NCI-H524 (cell line): ENCODE measurements around the gene ATP6V0E1.
"Not testable (repeated sequence)": the region's sequence is repeated elsewhere in the genome, so short reads cannot be mapped to it uniquely, and the experiment has no call there.

Experiments
- DNase-seq, 2 experiments: peaks; one replicate each; lab custom pipeline; 2025; lab: John Stamatoyannopoulos, UW

Gene ATP6V0E1

DNA sequence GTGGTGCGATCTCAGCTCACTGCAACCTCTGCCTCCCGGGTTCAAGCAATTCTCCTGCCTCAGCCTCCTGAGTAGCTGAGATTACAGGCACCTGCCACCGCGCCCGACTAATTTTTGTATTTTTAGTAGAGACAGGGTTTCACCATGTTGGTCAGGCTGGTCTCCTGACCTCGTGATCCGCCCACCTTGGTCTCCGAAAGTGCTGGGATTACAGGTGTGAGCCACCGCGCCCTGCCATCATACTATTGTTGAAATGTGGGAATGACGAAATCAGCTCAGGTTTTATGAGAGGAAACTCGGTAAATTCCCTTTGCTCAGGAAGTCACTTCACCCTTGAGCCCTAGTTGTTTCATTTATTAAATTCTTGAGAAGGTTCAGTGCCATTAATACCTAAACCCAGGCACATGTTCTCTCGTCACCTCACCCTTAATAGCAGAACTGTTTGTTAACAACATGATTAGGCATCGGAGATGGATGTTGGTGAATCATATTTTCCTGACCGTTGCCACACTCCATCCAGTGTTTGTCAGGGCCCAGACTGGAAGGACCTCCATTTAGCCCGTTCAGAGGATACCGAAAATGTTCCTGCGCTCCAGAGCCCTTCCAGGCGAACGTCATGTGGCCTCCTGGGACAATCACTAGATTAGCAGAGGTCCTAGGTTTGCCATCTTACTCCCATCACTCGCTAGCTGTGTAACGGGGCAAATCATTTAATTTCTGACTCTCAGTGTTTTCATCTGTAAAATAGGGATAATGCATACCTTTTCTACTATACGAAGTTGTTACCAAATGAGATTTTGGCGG is 52.5 kb downstream of the ATP6V0E1 start:
- no peak for DNase-seq

DNA sequence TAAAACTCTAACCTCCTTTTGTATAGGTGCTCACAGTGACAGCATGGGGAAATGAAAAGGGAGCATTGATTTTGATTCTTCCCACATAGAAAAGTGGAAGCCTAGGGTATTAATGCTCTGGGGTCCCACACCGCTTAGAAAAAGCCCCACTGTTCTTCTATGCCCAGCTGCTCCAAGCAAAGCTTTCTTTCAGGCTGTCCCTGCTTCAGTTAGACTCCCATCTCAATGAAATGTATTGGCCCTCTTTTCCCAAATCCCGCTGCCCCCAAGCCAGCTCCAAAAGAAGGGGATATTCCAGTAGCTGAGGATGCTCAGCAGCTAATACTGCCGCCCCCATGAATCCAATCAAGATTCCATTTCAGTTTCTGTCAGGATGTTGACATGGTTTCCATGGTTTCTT is 55.6 kb downstream of the ATP6V0E1 start:
- no peak for DNase-seq

DNA sequence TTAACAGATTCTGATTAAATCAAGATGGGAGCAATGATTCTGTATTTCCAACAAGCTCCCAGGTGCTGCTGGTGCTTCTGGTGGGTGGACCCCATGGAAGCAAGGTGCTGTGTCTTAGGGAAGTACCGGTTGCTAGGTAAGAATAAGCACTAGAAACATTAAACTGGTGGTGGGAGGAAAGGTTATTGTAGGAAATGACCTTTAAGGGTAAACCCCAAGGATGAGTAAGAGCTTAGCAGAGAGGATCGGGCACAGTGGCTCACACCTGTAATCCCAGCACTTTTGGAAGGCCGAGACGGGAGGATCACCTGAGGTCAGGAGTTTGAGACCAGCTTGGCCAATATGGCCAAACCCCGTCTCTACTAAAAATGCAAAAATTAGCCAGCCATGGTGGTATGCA is 56.4 kb downstream of the ATP6V0E1 start:
- no peak for DNase-seq

DNA sequence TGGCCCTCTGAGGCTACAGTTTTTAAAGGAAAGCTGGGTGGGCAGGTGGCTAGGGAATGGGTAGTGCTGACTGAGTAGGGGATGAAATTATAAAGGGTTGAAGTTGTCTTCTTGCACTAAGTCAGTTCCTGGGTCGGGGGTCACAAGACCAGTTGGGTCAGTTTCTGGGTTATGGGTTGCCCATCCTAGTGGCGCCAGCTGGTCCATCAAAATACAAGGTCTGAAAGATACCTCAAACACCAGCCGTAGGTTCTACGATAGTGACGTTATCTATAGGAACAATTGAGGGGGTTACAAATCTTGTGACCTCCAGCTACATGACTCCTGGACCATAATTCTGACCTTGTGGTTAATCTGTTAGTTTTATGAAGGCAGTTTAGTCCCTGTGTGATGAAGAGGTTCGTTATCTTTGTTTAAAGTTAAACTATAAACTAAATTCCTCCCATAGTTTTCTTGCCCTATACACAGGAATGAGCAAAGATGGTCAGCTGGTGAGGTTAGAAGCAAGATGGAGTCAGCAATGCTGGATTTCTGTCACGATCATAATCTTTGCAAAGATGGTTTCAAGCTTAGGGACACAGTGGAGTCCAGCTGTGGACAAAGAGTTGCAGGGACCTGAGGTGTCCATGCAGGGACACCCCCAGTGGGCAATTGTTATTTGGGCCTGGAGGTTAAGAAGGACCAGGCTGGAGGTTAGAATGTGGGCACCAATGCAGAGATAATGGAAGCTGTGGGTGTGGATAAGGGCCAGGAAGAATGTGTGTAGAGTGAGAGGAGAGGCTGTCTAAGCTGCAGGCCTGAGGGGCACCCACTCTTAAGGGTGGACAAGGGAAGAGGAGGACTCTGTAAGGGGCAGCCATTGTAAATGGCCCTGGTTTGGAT is 58.6 kb downstream of the ATP6V0E1 start:
- DNase-seq = no peak

DNA sequence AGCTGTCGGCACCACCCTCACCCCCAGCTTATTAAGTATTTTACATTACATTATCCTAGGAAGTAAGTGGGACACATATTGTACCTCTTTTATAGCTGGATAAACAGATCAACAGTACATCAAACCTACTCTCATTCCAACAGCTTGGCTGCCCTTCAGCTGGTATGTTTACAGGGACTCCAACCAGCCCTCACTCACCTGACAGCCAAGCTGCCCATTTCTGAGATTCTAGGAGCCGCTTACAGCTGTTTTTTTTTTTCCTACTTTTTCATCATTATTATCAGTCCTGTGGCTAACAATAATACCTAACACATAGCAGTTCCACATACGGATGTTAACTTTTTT is 59.2 kb downstream of the ATP6V0E1 start:
- no peak for DNase-seq

DNA sequence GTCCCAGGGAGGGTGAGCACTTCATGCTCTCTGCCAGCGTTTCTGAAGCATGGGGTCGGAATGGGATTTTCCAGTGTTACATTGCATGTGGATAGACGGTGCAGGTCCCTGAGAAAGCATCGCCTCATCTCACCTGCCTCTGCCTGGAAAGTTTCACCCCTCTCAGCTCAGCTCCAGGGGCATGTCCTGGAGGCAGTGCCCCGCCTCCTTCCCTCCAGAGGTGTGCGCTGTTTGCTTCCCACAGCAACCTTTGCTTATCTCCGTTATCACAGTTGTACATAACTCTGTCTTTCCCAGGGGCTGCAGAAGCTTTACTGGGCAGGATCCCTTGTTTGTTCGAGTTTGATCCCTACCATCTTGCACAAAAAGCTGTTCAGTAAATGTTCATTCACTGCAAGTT is 61.9 kb downstream of the ATP6V0E1 start:
- no peak for DNase-seq

DNA sequence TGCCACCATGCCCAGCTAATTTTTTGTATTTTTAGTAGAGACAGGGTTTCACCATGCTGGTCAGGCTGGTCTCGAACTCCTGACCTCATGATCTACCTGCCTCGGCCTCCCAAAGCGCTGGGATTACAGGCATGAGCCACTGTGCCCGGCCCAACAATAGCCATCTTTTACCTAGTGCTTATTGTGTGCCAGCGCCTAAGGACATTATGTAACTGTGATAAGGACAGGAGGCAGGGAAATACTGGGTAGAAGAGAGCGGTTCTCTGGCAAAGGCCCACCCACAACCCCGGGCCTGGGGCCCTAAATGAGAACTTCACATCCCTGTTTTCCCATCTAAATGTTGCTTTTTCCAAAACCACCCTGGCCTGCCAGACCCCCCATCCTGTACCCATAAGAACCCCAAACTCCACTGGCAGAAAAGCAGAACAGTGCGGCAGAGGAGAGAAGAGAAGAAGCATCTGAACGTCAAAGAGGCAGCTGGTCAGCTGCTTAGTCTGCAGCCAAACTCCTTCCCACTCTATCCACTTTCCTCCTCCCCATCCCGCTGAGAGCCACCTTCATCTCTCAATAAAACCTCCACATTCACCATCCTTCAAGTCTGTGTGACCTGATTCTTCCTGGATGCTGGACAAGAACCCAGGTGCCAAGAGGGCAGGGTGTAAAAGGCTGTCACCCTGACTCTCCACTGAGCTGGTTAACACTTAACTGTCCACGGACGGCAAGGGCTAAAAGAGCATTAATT is 63.7 kb downstream of the ATP6V0E1 start:
- DNase-seq = not testable (repeated sequence)

DNA sequence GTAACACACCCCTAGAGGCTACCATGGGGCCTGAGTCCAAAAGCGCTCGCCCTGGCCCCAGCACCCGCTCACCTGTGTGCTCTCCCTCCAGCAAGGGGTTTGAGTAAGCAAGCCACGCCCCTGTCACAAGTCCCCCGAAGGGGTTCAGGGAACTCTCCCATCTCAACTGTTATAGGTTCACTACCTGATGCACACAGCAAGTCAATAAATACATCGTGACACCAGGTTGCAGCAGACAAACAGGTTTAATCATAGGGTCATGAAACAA is 64.2 kb downstream of the ATP6V0E1 start:
- no peak for DNase-seq

DNA sequence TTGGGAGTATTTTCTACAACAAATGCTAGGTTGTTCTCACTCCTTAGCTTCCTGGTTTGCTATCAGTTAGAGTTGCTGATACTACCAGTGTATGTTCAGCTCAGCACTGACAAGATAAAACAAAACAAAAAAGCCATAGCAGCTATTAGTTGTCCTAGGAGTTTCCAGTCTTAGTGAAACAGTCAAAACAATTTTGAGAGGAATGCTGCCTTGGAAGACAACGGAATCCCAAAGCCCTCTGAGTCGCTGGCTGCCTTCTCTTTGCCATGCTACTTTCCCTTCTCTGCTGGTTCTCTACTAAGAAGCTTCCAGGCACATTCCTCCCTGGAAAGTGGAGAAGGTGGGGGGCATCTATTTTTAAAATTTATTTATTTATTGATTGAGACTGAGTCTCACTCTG is 67.2 kb downstream of the ATP6V0E1 start:
- DNase-seq = no peak

DNA sequence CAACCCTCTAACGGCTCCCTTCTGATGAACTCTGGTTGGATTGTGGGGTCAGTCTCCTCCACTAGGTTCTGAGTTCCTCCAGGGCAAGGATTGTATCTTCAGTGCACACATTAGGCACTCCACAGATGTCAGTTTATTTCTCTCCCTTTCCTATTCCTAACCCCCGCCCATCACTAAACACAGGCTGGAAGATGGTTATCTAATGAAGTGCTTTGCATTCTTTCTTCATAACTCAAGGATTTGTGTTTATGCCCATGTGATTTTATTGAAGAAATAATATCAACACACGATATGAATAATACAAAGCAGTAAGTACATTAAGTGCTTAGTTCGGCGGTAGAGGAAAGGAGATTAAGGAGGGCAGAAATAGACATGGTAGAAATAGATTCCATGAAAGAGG is 68.2 kb downstream of the ATP6V0E1 start:
- no peak for DNase-seq

DNA sequence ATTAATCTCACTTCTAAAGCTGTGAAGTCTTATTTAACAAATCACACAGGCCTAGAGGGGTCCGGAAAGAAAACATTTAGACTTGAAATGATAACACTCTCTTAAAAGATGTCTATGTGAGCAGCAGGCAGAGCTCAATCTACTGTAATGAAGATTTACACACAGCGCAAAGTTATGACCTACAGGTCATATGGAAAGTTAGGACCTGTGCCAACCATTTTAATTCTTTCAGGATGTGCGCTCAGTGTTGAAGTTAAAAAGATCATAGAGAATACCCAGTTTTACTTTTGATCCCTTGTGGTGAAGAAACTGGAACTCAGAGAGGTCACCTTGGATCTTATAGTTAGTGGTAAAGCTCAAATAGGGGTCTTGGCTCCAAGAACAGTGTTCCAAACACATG is 69.5 kb downstream of the ATP6V0E1 start:
- no peak for DNase-seq

DNA sequence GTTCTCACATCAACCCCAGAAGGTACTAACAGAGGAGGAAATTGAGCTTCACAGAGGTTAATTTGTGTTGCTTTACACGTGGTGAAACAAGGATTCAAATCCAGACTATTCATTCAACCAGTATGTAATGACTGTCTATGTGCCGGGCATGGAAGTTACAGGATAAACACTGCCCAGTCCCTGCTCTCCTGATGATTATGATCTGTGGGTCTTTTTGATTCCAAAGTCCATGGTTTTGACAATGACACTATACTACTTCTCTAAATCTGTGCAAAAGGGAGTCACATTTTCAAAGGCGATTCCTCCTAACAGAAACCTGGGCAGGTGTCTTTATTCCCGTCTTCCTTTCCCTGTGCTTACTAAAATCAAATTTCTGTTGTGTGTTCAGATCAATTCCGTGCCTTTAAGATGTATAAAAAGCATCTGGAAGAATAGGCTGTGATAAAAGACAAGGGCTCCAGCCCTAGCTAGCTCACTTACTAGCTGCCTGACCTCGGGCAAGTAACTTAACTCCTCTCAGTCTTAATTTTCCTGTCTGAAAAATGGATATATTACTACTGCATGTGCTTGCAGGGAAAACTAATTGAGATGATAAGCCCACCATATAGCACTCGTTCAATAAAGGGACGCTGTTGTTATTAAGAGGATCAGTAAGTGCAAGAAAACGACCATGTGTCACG is 71.6 kb downstream of the ATP6V0E1 start:
- no peak for DNase-seq

DNA sequence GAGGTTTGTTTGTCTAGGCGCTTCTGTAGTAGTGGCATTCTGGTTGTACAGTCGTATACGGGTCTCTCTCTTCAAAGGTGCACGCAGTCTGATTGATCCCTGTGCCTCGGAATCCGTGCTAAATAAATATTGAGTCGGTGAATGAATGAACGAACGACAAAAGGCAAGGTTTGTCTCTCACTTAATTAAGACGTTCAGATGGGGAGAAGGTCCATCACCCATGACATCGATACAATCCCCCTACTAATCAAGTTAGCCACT is 72.1 kb downstream of the ATP6V0E1 start:
- no peak for DNase-seq

DNA sequence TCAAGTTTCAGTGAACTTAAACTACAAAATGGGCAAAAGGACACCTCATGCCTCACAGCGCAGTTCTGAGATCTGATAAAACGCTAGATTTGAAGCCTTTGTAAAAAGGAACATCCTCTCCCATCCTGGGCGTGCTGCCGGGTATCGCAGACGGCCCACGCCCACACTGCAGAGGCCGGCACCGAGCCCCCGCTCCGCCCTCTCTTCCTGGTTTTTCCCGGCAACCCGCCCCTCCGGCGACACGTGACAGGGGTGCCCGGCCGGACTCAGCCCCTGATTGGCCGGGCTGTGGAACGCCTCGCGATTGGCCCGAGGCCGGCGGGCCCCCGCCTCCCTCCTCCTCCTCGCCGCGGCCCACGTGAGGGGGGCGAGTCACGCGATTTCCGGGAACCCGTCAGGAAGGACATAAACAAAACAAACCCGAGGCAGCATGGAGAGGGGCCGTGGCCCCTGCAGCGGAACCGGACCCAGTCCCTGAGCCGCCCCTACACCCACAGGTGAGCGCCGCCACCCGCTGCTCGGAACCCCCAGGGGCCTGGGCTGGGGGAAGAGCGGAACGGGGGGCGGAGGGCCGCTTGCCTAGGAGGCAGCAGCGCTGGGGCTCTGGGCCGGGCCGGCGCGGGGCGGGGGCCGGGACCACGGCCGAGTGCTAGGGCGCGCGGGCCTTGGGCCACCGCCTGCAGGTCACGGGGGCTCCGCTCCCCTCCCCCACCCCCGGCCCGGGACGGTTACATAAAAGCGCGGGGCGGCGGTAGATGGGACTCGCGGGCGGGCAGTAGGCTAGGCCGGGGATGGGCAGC is 72.6 kb downstream of the ATP6V0E1 start, which contains the start of gene CREBRF:
CREBRF (plus strand) TSS at position 370 of the 800 bp plus-strand sequence. CDS start 24,424 bp downstream, outside the sequence.
- DNase-seq = peak; percentile 82 to 94

DNA sequence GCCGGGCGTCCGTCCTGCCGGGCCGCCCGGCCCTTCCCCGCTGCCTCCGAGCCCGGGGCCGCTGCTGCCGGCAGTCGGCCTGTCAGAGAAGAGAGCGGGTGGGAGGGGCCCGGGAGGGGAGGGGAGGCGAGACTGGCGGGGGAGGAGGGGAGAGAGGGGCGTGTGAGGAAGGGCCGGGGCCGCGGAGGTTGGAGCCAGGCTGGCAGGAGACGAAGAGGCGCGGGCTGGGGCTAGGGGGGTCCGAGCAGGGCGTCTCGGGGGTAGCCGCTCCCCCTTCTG is 73.2 kb downstream of the ATP6V0E1 start:
- DNase-seq = no peak

DNA sequence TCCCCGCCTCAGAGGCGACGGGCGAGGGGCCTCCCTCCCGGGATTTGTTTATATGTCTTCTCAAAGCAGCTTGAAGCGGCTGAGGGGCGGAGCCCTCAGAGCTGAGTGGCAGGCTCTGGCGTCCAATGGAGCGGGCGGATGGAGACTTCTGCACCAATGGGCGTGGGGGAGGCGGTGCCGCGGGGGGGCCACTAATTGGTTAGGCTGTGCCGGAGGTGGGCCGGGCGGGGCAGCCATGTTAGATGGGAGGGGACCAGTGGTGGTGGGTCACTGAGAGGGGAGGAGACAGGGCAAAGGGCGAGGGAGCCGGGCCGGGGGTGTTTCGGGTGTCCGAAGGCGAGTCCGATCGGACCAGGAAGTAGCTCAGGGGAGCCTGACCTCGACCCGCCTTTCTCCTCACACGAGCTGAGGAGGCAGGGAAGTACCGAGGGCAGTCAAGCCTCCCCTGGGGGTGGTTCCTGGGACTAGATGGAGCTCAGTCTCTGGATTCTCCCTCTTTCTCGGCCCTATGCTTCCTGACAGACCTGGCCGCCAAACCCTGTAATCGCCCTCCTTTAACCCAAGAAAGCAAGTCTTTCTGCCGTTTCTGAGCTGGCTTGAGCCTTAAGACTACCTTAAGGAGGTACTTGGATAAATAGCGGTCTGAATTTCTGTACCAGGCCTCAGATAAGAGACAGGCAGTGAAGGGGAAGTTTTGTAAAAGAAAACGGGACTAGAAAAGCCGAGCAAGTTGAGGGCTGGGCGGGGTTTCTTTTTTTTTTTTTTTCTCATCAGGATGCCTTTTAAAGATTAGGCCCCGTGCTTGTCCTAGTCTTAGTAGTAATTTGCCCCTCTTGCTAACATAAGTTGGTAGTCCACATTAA is 73.7 kb downstream of the ATP6V0E1 start:
- DNase-seq = peak; percentile 95 to 96

DNA sequence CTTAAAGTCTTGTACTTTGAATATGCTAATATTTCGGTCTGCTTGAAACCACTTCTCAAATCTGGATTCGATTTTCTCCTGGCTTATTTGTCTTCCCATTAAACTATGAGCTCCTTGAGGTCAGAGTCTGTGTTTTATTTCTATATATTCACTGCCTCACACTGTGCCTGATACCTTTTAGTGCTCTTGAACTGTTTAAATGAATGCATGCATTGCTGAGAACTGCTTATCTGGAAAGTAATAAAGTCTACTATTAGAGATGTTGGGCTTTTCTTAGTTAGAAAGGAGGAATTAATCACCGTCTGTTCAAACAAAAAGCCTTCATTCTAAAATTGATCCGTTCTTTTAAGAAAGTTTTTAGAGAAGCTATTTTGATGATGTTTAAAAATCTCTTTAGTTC is 78.6 kb downstream of the ATP6V0E1 start:
- DNase-seq = no peak

DNA sequence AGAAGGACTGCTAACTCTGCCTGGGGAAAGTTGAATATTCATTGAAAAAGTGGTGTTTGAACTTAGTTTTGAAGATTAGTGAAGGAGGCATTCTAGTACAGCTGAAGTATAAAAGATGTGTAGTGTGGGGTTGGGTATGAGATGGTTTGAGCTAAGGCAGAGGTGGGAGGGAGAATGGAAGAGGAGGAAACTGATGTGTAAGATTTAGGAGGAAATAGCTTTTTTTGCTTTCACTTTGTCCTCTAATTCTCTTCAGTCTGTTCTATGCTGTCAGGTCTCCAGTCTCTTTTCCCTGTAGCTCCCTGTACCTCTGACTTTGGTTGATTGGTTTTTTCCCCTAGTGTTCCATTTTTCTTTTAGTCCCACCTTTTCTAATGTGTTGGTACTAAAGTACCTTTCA is 81.6 kb downstream of the ATP6V0E1 start:
- no peak for DNase-seq

DNA sequence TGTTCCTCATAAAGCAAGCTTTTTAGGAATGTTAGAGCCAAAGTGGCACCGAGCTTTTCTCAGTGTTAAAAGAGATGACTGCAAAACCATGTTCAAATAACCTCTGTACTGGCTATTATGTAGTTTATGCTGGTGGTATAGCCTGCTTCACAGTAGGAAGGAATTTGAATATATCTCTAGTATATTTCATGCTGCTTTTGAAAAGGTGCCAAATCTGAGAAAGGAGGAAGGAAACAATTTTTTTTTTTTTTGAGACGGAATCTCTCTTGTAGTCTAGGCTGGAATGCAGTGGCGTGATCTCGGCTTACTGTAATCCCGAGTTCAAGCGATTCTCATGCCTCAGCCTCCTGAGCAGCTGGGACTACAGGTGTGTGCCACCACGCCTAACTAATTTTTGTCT is 86.1 kb downstream of the ATP6V0E1 start:
- DNase-seq = no peak

DNA sequence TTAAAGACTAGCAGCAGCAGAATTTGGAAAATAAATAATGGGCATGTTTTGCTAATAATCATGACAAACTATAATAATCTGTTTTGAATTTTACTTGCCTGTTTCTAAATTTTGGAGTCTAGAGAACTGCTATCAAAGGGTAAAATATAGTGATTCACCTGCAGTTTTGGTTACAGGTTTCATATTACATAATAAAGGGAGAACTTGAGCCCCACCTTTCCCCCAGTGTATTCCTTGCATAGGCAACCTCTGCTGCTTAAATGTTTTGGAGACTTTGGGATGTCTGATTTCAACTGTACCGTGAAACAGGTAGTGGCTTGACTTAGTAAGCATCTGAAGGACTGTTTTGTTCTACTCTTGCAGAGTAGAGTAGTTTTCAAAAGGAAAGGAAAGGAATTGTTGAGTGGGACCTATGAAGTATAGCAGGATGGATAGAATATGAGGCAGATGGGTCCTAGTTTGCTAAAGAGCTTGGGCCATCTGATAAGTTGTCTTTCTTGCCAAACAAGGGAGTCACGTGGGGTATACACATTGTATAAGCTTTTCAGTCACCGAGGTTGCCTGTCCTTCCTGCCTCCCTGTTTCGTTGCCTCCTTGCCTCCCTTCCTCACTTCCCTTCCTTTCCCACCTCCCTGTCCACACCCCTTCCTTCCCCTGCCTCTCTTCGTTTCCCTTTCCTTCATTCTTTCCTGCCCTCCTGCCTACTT is 91.7 kb downstream of the ATP6V0E1 start:
- DNase-seq = peak in 1 of 2 experiments; percentile 20
